Central memory CD8-positive, alpha-beta T cell (primary cell): ENCODE results near the gene EIF4B.
A peak's percentile ranks its signal among the peaks of the same experiment; 100 is the strongest.

ENCODE experiments used
- ATAC-seq: fragments of 150-1000 bp; cut with Tn5 transposase; replicated peaks from 2 replicates; pipeline ENCODE4 v1.10.0; 2022; ENCODE audit warnings: mild to moderate bottlenecking, moderate FRiP score, moderate number of reproducible peaks; ENCODE audit not compliant: poor library complexity, severe bottlenecking; ENCODE audit errors: extremely low read depth
- DNase-seq, 2 donors: peaks; one replicate each; pipeline ENCODE4 v3.0.0; 2021; ENCODE audit warnings: low spot score in 2 of 2
- H3K27ac Mint-ChIP-seq: one replicate; pipeline ENCODE4 v1.8.0; 2022; ENCODE audit warnings: low read depth, mild to moderate bottlenecking, moderate library complexity, mixed read lengths
- H3K27me3 Mint-ChIP-seq: one replicate; pipeline ENCODE4 v1.8.0; 2022; ENCODE audit warnings: mixed read lengths
- H3K36me3 Mint-ChIP-seq: one replicate; pipeline ENCODE4 v1.8.0; 2022; ENCODE audit warnings: mild to moderate bottlenecking, moderate library complexity, mixed read lengths; ENCODE audit not compliant: insufficient read depth
- H3K4me1 Mint-ChIP-seq: one replicate; pipeline ENCODE4 v1.8.0; 2022; ENCODE audit warnings: mixed read lengths
- H3K4me3 Mint-ChIP-seq: one replicate; pipeline ENCODE4 v1.8.0; 2022; ENCODE audit warnings: mild to moderate bottlenecking, moderate library complexity, mixed read lengths
- H3K9me3 Mint-ChIP-seq: one replicate; pipeline ENCODE4 v1.8.0; 2022; ENCODE audit warnings: mixed read lengths

The EIF4B gene

GRCh38 chr12:53067074-53067992, 61.1 kb downstream of the EIF4B start:
- ATAC-seq, result no peak
- Mint-ChIP-seq H3K36me3 (peaks cover 38% of the 10 kb centered on the region), H3K9me3 (no peaks in the 10 kb centered on the region), H3K27me3 (no peaks in the 10 kb centered on the region), H3K4me1 (peaks cover 27% of the 10 kb centered on the region), H3K27ac (peak overlapping the region; percentile 70), H3K4me3 (no peak overlapping the region)
- no peak for DNase-seq

GRCh38 chr12:53067993-53068770, 61.9 kb downstream of the EIF4B start:
- Mint-ChIP-seq H3K27me3 (no peaks in the 10 kb centered on the region), H3K9me3 (no peaks in the 10 kb centered on the region), H3K4me3 (no peak overlapping the region), H3K36me3 (peaks cover 40% of the 10 kb centered on the region), H3K27ac (peak overlapping the region; percentile 57), H3K4me1 (peaks cover 32% of the 10 kb centered on the region)
- ATAC-seq, result no peak
- DNase-seq, result no peak

GRCh38 chr12:53068811-53069585, 62.7 kb downstream of the EIF4B start:
- no peaks in the 10 kb centered on the region for H3K27me3 Mint-ChIP-seq
- no peak overlapping the region for H3K4me3 Mint-ChIP-seq
- peak overlapping the region; percentile 57 for H3K27ac Mint-ChIP-seq
- peaks cover 35% of the 10 kb centered on the region for H3K4me1 Mint-ChIP-seq
- peaks cover 42% of the 10 kb centered on the region for H3K36me3 Mint-ChIP-seq
- H3K9me3 Mint-ChIP-seq, result no peaks in the 10 kb centered on the region
- no peak for DNase-seq
- no peak for ATAC-seq

GRCh38 chr12:53069621-53070410, 63.6 kb downstream of the EIF4B start:
- Mint-ChIP-seq H3K4me1 (peaks cover 42% of the 10 kb centered on the region), H3K4me3 (no peak overlapping the region), H3K27me3 (no peaks in the 10 kb centered on the region), H3K9me3 (no peaks in the 10 kb centered on the region), H3K36me3 (peaks cover 44% of the 10 kb centered on the region), H3K27ac (peak overlapping the region; percentile 41)
- ATAC-seq (no peak), DNase-seq (no peak)

- no peaks in the 10 kb centered on the region for H3K9me3 Mint-ChIP-seq
- no peaks in the 10 kb centered on the region for H3K27me3 Mint-ChIP-seq
- peaks cover 52% of the 10 kb centered on the region for H3K36me3 Mint-ChIP-seq
- DNase-seq, result no peak
- H3K27ac Mint-ChIP-seq, result peak overlapping the region; percentile 22
- H3K4me1 Mint-ChIP-seq, result peaks cover 37% of the 10 kb centered on the region
- no peak for ATAC-seq
- no peak overlapping the region for H3K4me3 Mint-ChIP-seq
Observed at GRCh38 chr12:53070877-53071492, 64.7 kb downstream of the EIF4B start.

- ATAC-seq (no peak), DNase-seq (no peak)
- H3K27ac Mint-ChIP-seq, result peak overlapping the region; percentile 22
- H3K36me3 Mint-ChIP-seq, result peaks cover 54% of the 10 kb centered on the region
- peaks cover 35% of the 10 kb centered on the region for H3K4me1 Mint-ChIP-seq
- H3K9me3 Mint-ChIP-seq, result no peaks in the 10 kb centered on the region
- no peaks in the 10 kb centered on the region for H3K27me3 Mint-ChIP-seq
- no peak overlapping the region for H3K4me3 Mint-ChIP-seq
Observed at GRCh38 chr12:53071591-53072551, 65.6 kb downstream of the EIF4B start.

- Mint-ChIP-seq H3K4me1 (peaks cover 49% of the 10 kb centered on the region), H3K27ac (no peak overlapping the region), H3K9me3 (no peaks in the 10 kb centered on the region), H3K27me3 (no peaks in the 10 kb centered on the region), H3K36me3 (peaks cover 50% of the 10 kb centered on the region), H3K4me3 (no peak overlapping the region)
- DNase-seq, result no peak
- ATAC-seq, result no peak
Observed at GRCh38 chr12:53073881-53074280, 67.6 kb downstream of the EIF4B start.

- Mint-ChIP-seq H3K4me3 (no peak overlapping the region), H3K9me3 (no peaks in the 10 kb centered on the region), H3K4me1 (peaks cover 54% of the 10 kb centered on the region), H3K27ac (no peak overlapping the region), H3K27me3 (no peaks in the 10 kb centered on the region), H3K36me3 (peaks cover 50% of the 10 kb centered on the region)
- ATAC-seq (no peak), DNase-seq (no peak)
Observed at GRCh38 chr12:53074283-53074998, 68.2 kb downstream of the EIF4B start.

- DNase-seq (no peak), ATAC-seq (no peak)
- Mint-ChIP-seq H3K9me3 (no peaks in the 10 kb centered on the region), H3K4me3 (no peak overlapping the region), H3K36me3 (peaks cover 49% of the 10 kb centered on the region), H3K27me3 (no peaks in the 10 kb centered on the region), H3K27ac (no peak overlapping the region), H3K4me1 (peaks cover 60% of the 10 kb centered on the region)
Observed at GRCh38 chr12:53074999-53075370, 68.7 kb downstream of the EIF4B start.

- Mint-ChIP-seq H3K27ac (no peak overlapping the region), H3K4me3 (no peak overlapping the region), H3K36me3 (peaks cover 36% of the 10 kb centered on the region), H3K4me1 (peaks cover 62% of the 10 kb centered on the region), H3K9me3 (no peaks in the 10 kb centered on the region), H3K27me3 (no peaks in the 10 kb centered on the region)
- DNase-seq (no peak), ATAC-seq (no peak)
Observed at GRCh38 chr12:53076461-53076860, 70.2 kb downstream of the EIF4B start.
